HG02759 (cell line): Measurements from ENCODE around the gene ATP5F1E.
A peak's percentile ranks its signal among the peaks of the same experiment; 100 is the strongest.
"Not testable (repeated sequence)": the region's sequence is repeated elsewhere in the genome, so short reads cannot be mapped to it uniquely, and the experiment has no call there.

Experiments
- ATAC-seq: cut with Tn5 transposase; IDR thresholded peaks from one replicate; pipeline ENCODE4 v1.9.1; 2021; ENCODE audit warnings: mild to moderate bottlenecking, moderate library complexity; ENCODE audit not compliant: unreplicated experiment

ATP5F1E gene

GRCh38 chr20:58992911-58993310, 39.2 kb downstream of the ATP5F1E start:
- no peak for ATAC-seq

- no peak for ATAC-seq
These were observed 40.4 kb downstream of the ATP5F1E start for GRCh38 chr20:58991715-58992114.

GRCh38 chr20:58990651-58991445, 41.3 kb downstream of the ATP5F1E start:
- ATAC-seq, result no peak

- no peak for ATAC-seq
These were observed 42.9 kb downstream of the ATP5F1E start for GRCh38 chr20:58989196-58989595.

GRCh38 chr20:58988565-58988882, 43.6 kb downstream of the ATP5F1E start:
- ATAC-seq, result no peak

GRCh38 chr20:58987790-58988564, 44.2 kb downstream of the ATP5F1E start:
- ATAC-seq, result no peak

- no peak for ATAC-seq
These were observed 45.1 kb downstream of the ATP5F1E start for GRCh38 chr20:58986968-58987517.

GRCh38 chr20:58986286-58986967, 45.7 kb downstream of the ATP5F1E start:
- ATAC-seq, result no peak

- no peak for ATAC-seq
These were observed 46.5 kb downstream of the ATP5F1E start for GRCh38 chr20:58985656-58986055.

- no peak for ATAC-seq
These were observed 47.4 kb downstream of the ATP5F1E start for GRCh38 chr20:58984691-58985090.

- not testable (repeated sequence) for ATAC-seq
These were observed 49.0 kb downstream of the ATP5F1E start for GRCh38 chr20:58983115-58983468.

GRCh38 chr20:58982406-58983114, 49.6 kb downstream of the ATP5F1E start:
- no peak for ATAC-seq

- ATAC-seq, result peak; percentile 4
These were observed 50.3 kb downstream of the ATP5F1E start for GRCh38 chr20:58981628-58982364.

GRCh38 chr20:58980711-58981627, 51.2 kb downstream of the ATP5F1E start, which contains the start of gene NELFCD:
Gene NELFCD (plus strand): TSS chr20:58981256. CDS start chr20:58981310, 54 bp downstream.
- peak; percentile 83 for ATAC-seq

- ATAC-seq, result no peak
These were observed 53.6 kb downstream of the ATP5F1E start for GRCh38 chr20:58978351-58979190.

- no peak for ATAC-seq
These were observed 55.9 kb downstream of the ATP5F1E start for GRCh38 chr20:58976061-58976730.
